GM13977 (cell line): ENCODE measurements around the gene CTNNBL1.

Source experiments
- DNase-seq: peaks from one replicate; pipeline ENCODE4 v3.0.0; 2012; ENCODE audit warnings: low spot score
- CTCF ChIP-seq: IDR thresholded peaks from 2 replicates; pipeline ENCODE4 v1.5.1; 2012; ENCODE audit warnings: mild to moderate bottlenecking, control low read depth; ENCODE audit not compliant: insufficient read depth; ENCODE audit errors: extremely low read depth, missing control alignments
- in situ Hi-C: fragments of 300-500 bp; cut with MboI; formaldehyde crosslinking; loops from one replicate; pipeline ENCODE4 v1.12.0; 2022; ENCODE audit warnings: low sequenced_read_pairs, low pct_unique_long_range_greater_than_20kb, mixed read lengths, inconsistent platforms; ENCODE audit not compliant: unreplicated experiment

The CTNNBL1 gene

GRCh38 chr20:37693635-37694626 lies at the start of gene CTNNBL1:
Gene CTNNBL1 (plus strand): TSS chr20:37694030. CDS start chr20:37694123, 93 bp downstream.
- DNase-seq, result peak; percentile 91
- in situ Hi-C loops, result no loop called here
- no peak for TF ChIP-seq CTCF

- DNase-seq, result no peak
- in situ Hi-C loops, result no loop called here
- TF ChIP-seq CTCF, result no peak
Observed at GRCh38 chr20:37644605-37645004, 49.2 kb upstream of the CTNNBL1 start.

- no peak for DNase-seq
- no peak for TF ChIP-seq CTCF
- in situ Hi-C loops, result no loop called here
Observed at GRCh38 chr20:37647946-37648345, 45.9 kb upstream of the CTNNBL1 start.

- DNase-seq, result no peak
- in situ Hi-C loops, result no loop called here
- TF ChIP-seq CTCF, result no peak
Observed at GRCh38 chr20:37649017-37649416, 44.8 kb upstream of the CTNNBL1 start.

GRCh38 chr20:37649676-37650370 lies 44.0 kb upstream of the CTNNBL1 start:
- no peak for DNase-seq
- in situ Hi-C loops, result no loop called here
- no peak for TF ChIP-seq CTCF

GRCh38 chr20:37650661-37651060 lies 43.2 kb upstream of the CTNNBL1 start:
- no peak for DNase-seq
- no peak for TF ChIP-seq CTCF
- in situ Hi-C loops, result no loop called here
